Panc1 (cell line): Measurements from ENCODE around the gene NTM.

Experiments
- TCF7L2 ChIP-seq: IDR thresholded peaks from 2 replicates; pipeline ENCODE4 v1.6.1; 2011; ENCODE audit warnings: mild to moderate bottlenecking, low read depth, low read length, inconsistent platforms
- TF ChIP-seq, protein P1 (sequence below), 2 experiments: IDR thresholded peaks; 2 replicates each; pipeline ENCODE4 v1.6.1; 2011 to 2012; ENCODE audit warnings: low read depth in 2 of 2, control low read depth in 1 of 2, low read length in 1 of 2, mild to moderate bottlenecking in 1 of 2, moderate library complexity in 1 of 2; ENCODE audit not compliant: insufficient read depth in 1 of 2
- TF ChIP-seq, protein P2 (sequence below): fragments of 450-650 bp; IDR thresholded peaks from 2 replicates; pipeline ENCODE4 v1.5.1; 2017; ENCODE audit warnings: mild to moderate bottlenecking

DNA sequence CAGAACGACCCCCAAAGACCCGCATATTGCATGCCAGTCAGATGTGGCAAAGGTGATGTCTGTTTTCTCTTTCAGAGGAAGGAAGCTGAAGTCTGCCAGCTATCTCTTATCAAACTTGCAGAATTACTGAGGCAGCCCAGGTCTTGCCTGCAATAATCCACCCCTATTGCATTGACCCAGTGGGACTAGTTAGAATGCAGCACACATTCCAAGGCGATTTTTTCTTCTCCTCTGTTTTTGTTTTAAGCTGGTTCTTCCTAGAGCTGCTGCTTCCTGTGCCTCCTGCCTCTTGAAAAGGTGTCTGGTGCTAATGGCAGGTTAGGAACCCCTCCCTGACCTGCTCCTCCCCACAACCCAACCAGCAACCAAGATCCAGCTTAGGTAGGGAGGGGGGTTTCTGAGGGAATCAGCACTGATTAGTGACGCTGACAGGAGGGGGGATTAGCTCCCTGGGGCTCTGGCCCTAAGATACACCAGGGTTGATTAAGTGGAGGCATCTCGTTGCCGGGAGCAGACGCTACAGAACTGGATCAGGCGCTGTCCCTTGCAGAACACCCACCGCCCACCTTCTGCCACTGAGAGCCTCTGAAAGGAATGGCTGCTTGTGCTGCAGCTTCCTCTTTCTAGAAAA is 2.8 kb downstream of the NTM start:
- TF ChIP-seq, protein P1, sequence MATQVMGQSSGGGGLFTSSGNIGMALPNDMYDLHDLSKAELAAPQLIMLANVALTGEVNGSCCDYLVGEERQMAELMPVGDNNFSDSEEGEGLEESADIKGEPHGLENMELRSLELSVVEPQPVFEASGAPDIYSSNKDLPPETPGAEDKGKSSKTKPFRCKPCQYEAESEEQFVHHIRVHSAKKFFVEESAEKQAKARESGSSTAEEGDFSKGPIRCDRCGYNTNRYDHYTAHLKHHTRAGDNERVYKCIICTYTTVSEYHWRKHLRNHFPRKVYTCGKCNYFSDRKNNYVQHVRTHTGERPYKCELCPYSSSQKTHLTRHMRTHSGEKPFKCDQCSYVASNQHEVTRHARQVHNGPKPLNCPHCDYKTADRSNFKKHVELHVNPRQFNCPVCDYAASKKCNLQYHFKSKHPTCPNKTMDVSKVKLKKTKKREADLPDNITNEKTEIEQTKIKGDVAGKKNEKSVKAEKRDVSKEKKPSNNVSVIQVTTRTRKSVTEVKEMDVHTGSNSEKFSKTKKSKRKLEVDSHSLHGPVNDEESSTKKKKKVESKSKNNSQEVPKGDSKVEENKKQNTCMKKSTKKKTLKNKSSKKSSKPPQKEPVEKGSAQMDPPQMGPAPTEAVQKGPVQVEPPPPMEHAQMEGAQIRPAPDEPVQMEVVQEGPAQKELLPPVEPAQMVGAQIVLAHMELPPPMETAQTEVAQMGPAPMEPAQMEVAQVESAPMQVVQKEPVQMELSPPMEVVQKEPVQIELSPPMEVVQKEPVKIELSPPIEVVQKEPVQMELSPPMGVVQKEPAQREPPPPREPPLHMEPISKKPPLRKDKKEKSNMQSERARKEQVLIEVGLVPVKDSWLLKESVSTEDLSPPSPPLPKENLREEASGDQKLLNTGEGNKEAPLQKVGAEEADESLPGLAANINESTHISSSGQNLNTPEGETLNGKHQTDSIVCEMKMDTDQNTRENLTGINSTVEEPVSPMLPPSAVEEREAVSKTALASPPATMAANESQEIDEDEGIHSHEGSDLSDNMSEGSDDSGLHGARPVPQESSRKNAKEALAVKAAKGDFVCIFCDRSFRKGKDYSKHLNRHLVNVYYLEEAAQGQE (IDR thresholded peaks at IDR 0.05; ENCODE audit: insufficient read depth in 1 of 2, low read depth in 2 of 2, low read length in 1 of 2), result no peak
- no peak for TF ChIP-seq TCF7L2
- TF ChIP-seq, protein P2, sequence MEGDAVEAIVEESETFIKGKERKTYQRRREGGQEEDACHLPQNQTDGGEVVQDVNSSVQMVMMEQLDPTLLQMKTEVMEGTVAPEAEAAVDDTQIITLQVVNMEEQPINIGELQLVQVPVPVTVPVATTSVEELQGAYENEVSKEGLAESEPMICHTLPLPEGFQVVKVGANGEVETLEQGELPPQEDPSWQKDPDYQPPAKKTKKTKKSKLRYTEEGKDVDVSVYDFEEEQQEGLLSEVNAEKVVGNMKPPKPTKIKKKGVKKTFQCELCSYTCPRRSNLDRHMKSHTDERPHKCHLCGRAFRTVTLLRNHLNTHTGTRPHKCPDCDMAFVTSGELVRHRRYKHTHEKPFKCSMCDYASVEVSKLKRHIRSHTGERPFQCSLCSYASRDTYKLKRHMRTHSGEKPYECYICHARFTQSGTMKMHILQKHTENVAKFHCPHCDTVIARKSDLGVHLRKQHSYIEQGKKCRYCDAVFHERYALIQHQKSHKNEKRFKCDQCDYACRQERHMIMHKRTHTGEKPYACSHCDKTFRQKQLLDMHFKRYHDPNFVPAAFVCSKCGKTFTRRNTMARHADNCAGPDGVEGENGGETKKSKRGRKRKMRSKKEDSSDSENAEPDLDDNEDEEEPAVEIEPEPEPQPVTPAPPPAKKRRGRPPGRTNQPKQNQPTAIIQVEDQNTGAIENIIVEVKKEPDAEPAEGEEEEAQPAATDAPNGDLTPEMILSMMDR, result no peak
